ENCODE results near the gene FAM83G.

FAM83G gene

DNA sequence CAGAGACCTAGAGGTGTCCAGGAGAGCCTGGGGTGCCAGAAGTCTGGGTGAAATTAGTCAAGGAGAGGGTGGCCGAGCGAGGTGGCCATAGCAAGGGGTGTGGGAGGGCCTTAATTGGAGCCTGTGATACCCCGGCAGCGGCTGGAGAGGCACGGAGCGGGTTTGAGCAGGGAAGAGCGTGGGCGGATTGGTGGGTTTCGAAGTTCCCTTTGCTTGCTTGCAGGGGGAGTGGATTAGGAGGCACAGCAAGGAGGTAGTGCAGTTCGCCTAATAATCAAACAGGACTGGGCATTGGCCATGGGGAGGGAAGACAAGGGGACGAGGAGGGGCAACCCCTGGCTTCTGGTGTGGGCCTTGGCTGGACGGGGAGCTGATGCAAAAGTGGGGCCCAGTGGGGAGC lies 5.4 kb upstream of the FAM83G start:
- no peak for DNase-seq

DNA sequence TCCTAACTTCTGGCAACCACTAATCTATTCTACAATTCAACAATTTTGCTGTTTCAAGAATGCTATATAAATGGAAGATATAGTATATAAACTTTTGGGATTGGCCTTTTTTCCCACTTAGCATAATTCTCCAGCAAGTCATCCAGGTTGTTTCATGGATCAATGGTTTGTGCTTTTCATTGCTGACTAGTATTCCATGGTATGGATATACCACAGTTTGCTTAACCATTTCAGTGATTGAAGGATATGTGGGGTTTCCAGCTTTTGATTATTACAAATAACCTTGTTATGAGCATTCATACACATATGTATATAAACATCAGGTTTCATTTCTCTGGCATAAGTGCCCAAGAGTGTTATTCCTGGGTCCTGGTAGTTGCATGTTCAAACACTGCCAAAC lies 2.1 kb upstream of the FAM83G start:
- DNase-seq, result no peak

DNA sequence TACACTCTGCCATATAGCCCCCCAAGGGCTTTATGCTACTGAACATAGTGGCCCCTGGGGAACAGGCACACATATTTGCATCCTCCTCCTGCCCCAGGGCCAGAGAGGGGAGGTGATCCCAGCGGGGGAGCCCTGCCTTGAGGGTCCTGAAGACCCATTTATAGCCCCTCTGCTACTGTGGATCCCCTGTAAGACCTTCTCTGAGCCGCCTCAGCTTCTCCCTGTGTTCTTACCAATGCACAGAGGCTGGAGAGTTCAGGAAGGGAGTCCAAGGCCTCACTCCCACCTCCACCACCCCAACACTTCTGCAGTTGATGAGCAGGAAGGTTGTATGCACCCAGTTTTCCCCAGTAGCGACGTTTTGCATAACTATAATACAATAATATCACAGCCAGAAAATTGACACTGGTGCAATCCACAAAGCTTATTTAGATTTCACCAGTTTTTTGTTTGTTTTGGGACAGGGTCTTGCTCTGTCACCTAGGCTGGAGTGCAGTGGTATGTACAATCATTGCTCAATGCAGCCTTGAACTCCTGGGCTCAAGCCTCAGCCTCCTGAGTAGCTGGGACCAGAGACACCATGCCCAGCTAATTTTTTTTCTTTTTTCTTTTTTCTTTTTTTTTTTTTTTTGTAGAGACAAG lies 1.3 kb upstream of the FAM83G start:
- DNase-seq, result no peak

DNA sequence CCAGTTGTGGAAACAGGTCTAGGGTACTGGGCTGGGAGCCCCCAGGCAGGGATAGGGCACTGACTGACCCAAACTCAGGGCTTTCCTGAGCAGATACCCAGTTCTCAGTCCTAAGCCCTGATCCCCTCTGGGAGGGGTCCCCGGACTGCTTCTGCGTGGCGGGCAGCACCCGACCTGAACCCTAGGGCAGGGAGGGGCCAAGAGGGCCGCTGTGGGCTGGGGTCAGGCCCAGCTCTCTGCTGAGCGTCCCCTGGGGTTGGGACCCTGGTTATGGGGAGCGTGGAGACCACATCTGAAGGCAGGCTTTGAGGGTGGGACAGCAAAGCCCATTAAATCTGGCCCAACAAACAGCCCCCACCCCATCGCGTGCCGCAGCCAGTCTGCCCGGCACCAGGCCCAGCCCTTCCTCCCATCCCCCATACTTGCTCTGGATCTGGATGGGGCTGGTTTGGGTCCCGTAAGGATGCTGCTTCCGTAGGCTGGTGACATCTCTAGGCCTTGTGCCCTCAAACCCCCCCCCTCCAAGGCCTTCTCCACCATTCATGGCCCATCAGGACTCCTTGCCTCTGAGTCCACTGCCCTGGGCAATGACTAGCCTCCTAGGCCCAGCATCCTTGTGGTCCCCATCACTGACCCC lies 691 bp upstream of the FAM83G start:
- DNase-seq, result no peak

DNA sequence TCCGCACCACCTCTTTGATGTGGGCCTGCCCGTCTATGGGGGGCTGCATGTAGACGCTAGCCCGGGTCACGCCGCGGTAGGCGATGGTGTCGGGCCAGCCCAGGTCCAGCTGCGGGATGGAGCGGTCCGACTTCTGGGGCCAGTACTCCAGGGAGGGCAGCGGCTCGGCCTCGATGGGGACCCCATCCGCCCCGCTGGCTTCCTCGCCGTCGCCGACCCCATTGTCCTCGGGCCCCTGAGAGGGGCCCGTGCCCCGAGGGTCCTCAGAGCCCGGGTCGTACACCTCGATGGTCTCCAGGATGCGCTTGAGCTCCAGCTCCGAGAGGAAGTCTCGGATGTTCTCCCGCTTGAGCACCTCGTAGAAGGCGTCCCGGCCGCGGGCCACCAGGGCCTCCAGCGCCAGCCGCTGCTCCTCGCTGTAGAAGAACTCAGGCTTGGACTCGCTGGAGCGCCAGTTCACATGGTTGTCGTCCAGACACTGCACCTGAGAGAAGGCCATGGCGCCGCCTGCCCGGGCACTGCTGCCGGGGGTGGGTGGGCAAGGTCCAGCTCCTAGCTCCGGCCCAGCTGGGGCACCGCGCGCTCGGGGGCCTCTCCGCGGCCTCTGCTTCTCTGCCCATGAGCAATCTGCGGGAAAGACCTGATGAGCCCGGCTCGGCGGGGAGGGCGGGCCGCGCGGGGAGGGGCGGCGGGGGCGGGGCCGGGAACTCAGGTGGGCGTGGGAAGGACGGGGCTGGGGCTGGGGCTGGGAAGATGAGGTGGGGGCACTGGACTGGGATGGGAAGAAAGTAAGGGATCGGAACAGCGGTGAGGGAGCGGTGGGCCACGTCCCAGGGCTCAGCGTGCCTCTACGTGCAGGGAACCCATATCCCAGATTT lies 782 bp downstream of the FAM83G start:
- DNase-seq, result no peak

DNA sequence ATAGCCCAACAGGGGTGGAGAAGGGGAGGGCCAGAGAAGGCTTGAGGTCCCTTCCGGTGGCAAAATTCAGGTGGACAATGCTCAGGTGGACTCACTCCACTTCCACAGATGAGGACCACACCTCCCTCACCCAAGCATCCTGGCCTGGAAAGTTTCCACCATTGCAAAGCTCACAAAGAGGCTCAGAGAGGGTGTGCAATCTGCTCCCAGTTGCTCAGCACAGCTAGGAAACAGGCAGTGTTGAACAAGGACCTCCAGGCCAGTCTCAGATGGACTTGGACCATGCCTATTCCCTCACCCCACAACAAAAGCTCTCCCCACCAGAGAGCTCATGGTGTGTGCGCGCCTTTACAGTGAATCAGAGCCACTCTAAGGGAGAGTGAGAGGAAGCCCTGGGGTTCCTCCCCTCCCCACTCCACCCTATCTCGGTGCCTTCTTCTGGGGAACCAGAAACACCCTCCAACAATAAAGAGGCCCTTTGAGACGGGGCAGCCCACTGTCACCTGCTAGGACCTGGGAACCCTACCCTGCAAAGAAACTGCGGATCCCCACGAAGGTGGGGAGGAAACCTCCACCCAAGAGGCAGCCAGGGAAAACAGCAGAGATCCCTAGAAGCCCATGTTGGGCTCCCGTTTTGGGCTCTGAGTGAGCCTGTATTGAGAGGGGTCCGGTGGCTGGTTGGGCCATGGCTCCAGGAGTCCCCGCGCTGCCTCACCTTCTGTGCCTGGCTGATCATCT lies 1.6 kb downstream of the FAM83G start:
- no peak for DNase-seq

DNA sequence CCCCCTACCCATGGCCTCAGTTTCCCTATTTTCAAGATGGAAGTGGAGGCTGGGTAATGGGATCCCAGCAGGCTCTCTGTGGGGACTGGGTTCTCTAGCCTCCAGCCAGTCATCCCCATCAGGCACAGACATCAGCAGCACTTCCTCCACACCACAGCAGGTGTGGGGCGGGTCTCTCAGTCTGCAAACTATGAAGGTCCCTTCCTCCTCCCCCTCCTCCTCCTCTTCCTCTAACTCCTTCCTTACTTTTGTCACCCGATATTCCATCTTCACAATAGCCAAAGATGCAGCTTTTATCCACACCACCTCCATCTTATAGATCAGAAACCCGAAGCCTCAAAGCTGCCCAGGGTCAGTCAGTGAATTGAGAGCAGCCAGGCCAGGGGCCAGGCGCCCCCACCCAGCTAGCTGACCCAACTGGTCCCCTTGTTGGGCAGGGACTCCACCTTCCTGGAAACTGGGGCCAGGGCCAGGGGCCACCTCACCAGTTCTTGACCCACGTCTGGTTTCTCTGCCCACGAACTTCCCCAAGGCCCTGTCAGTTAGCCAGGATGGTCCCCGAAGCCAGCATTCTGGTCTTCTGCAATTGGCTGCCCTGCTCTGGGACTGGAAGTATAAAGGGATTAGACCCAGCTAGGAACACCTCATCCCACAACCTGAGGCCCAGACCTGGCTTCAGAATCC lies 2.5 kb downstream of the FAM83G start:
- DNase-seq, result no peak

DNA sequence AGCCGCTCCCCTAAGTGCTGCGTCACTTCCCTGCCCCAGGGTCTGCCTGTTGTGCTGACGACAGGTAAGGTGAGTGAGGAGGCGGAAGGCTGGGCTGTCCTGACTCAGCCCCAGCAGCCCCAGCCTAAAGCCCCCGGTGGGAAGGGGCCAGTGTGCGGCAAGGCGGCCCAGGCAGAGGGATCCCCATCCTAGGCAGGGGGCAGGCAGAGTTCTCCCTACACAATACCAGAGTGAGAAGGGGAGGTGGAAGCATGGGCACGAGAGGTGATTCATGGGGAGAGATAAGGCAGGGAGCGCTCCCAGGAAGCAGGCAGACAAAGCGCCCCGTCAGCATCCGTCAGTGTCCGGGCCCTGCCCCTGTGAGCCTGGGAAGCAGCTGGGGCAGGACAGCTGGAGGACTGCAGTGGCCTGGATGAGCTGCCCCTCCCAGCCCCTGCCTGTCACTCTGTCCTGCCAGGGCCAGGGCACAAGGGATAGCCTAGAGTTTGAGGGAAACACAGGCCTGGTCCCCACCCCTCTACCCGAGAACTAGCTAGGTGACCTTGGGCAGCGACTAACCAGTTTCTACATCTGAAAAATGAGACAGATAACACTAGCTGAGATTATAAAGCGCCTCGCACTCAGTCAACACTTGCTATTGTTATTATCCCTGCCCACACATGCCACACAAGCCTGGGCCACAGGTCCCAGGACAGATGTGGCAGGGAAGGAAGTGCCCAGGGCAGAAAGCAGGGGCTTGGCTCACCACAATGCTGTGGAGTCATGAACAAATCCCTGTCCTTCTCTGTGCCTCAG lies 3.8 kb downstream of the FAM83G start:
- DNase-seq, result no peak

DNA sequence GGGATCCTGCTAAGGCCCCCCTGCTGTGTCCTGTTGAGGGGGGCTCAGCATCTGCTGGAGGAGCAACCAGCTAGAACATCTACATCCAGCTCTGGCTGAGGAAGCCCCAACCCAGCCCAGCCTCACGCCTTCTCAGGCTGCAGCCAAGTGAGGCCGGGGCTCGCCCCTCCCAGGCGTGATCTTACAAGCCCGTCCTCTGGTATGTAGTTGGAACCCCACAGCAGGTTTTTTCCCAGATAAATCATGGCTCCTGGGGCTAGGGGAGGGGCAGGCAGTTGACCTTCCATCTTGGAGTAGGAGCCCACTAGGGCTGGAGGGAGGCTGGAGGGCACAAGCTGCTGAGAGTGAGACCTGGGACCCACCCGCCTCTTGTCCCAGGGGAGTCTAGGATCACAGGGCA lies 4.7 kb downstream of the FAM83G start:
- no peak for DNase-seq

DNA sequence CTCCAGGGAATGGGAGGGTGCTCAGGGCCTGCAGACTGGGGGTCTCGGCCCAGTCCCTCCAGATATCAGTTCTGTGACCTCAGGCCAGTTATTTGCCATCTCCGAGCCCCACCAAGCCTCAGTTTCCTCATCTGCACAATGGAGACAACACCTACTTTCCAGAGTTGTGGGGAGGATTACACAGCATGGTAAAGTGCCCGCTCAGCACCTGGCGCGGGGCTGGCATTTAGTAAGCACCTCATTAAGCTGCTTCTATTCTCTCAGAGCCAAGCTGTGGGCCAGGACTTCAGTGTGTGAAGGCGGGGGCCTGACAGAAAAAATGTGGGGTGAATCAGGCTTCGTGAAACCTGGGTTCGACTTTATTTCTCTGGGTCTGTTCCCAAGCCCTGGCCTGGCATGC lies 5.2 kb downstream of the FAM83G start:
- no peak for DNase-seq

DNA sequence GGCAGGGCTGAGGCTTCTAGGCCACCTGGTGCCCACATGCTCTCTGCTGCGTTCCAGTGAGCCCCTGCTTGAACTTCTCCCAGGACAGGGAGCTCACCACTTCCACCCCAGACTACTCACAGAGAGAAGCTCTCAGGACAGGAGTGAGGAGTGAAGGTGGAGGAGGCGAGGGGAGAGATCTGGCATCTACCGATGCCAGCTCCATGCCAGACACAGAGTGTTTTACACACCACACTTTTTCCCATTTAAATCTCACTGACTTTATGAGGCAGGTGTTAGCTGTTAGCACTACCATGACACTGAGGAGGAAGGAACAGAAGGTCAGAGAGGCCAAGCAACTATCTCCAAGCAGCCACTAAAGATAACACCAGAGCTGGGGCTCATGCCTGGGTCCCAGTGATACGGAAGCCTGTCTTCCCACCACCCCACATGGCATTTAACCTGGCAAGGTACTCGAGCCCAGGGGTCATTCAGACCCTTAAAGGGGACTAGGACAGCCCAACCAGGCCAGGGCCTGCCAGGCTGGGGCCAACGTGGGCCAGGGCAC lies 6.8 kb downstream of the FAM83G start:
- no peak for DNase-seq

DNA sequence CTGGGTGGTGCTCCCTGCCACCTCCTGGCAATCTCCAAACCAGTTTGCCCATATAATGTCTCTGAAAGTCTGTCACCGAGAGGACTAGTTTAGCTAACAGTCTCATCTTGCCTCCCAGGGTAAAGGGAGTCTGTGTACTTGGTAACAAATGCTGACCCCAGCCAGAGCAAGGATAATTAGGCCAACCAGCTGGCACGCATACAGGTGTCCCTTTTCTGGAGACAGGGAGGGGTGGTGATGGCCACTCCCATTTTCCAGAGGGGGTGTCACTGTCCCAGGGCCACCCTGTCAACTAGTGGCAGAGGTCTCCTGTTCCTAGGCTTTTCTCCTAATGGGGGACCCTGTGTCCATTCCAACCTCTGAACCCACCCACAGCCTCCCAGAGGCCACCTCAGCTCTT lies 8.1 kb downstream of the FAM83G start:
- DNase-seq, result no peak

DNA sequence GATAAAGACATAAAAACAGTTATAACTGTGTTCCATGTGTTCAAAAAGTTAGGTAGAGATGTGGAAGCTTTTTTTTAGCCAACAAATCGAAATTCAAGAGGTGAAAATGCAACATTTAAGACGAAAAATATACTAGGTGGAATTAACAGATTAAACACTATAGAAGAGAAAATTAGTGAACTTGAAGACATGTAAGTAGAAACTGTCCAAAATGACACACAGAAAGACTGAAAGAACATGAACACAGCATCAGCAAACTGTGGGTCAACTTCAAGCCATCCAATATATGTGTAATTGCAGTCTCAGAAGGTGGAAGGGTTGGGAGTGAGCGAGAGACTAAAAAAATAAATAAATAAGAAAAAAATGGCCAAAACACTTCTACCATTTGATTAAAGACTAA lies 9.3 kb downstream of the FAM83G start:
- DNase-seq, result no peak

DNA sequence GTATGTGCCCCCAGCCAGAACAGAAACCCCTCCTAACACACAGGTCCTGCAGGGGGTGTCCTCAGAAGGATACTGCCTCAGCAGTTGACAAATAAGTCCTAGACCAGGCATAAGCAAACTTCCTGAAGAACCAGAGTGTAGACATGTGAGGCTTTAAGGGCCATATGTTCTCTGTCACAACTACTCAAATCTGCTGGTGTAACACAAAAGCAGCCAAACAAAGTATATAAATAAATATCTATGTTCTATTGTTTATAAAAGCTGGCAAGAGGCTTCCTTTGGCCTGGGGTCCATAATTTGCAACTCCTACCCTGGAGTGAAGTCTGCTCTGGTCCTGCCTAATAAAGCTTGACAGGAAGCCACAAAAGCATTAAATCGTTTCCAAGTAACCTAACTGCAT lies 9.9 kb downstream of the FAM83G start:
- no peak for DNase-seq

DNA sequence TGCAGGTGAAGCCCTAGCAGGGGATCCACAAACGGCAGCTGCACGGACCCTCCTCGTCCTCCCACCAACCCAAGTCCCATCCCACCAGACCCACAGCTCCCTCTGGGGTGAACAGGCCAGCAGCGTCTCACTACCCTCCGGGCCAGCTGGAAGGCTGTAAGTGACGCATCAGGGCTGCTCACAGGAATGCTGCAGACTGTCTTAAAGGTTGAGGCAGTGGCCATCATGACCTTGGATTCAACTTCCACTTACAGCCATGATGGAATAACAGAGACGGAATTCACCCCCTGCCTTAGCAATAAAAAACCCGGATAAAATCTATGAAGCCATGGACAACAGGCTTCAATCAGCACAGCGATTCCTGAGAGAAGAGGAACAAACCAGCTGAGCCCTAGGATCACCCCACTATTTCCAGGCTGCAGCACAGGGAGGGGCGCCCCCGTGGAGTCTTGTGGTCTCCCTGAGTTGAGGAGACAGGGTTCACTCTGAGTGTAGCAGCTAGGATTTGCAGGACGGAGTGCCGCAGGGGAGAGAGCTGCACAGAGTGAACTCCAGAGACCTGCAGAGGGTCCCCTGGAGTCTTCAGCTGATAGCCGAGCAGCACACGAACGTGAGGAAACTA lies 10.5 kb downstream of the FAM83G start:
- DNase-seq, result no peak

DNA sequence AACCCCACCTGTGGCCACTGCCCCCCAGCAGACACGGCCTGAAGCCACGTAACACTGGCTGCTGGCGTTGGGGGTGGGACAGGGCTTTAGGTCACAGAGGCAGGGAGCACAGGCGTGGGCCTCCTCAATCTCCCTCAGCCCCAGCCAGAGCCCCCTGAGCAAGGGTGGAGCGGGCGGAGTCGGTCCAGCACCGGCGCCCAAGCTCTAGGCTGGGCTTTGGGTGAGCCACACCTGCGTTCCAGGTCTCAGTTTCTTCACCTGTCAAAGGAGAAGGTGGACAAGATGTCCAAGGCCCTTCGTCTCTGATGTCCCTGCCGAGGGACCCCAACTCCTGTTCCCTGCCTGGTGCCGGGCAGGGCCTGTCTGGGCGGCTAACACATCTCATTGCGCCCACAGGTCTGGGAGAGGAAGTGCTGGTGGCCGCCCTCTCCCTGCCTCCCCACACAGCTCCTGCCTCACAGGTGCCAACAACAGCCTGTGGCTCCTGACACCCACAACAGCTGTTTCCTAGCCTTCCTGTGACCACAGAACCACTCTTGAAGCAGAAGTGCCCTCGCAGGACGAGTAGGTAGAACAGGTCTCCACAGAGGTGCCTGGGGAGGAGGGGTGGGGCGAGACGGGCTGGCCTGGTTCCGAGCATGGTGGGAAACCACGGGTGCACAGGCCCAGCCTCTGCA lies 12.0 kb downstream of the FAM83G start:
- no peak for DNase-seq

DNA sequence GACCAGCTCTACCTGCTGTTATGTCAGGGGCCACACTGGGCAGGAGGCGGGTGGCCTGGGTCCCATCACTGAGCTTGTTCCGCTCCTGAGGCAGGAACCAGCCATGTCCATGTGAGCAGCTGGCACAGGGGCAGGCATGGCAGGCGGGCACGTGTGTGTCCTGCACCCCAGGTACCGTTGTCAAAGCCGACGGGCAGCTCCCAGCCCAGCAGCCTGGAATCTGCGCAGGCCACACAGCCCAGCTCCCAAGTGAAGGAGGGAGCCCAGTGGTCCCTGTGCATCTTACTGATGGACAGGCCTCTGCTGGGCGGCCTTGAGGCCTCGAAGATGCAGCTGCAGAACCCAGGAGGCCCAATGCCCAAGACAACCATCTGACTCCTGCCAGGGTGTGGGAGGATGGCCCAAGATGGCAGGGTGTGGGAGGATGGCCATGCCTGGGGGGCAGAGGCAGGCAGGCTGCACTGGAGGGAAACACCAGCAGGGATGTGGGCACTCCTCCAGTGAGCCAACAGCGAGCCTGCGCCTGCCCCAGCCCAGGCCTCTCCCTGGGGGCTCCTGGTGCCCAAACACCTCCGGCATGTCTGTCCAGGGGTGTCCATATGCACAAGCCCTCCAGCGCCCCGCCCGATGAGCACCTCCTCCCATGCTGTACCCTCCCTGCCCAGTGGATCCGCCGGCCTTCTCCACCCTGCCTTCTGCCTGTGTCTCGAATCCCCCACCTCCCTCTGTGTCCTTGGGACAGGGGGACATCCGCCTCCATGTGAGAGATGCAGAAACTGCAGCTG lies 12.8 kb downstream of the FAM83G start:
- DNase-seq, result no peak

DNA sequence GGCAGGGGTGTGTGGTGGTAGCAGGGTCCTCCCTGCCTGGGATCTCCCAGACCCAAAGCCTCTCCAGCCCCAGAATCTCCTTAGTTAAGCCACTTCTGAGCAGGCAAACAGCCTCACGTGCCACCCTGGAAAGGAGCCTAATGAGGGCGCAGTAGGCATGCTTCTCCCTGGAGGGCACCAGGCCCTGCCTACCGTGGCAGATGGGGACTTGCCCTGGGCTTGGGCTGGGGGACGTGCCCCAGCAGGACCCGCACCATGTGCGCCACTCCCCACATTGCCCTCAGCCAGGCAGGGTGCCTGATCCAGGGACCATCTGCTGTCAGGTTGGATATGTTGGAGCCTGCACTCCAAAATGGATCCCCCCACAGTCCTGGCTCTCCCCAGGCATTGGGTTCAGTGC lies 14.2 kb downstream of the FAM83G start:
- no peak for DNase-seq

DNA sequence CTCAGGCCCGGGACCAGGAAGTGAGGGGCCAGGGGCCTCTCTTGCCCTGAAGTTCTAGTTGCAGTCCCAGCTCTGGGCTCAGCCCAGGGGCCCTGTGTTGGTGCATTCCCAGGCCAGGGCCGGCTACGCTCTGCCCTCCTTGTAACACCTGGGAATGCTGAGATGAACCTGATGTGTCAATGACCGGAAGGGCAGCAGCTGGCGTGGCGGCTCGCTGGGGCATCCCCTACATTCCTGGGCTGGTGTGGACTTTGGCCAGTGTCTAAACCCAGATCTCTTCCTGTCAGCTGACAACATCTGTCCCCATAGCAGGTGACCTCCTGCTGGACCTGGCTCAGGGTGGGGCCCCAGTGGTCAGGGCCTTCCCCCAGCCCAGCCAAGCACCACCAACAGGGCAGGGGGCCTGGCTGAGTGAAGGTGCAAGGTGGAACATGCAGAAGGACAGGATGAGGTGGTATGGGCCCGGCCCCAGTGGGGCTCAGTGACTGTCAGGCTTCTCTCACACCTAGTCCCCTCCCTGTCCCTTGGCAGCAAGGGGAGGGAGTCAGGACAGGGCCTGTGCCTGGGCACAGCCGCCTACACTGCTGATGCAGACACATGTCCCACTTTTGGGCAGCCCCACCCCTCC lies 15.9 kb downstream of the FAM83G start:
- no peak for DNase-seq
